ENCODE results near the gene DAGLA. TPM values are rescaled to one million over a fixed set of nuclear protein-coding genes. Genes with fewer than 3 reads are reported as not detected.

DAGLA gene
- total RNA-seq, 1 experiment from 2014 or later = 10.9 TPM

- intact Hi-C loops (cut with micrococcal nuclease; ENCODE audit: unreplicated experiment) = no loop called here
- Histone ChIP-seq H3K9me3 (ENCODE audit: low read depth, low read length, poor library complexity, severe bottlenecking) (no peaks in the 10 kb centered on the region), H3K4me3 (ENCODE audit: low read depth, low read length, poor library complexity, severe bottlenecking) (no peak overlapping the region), H3K27me3 (replicated peaks; ENCODE audit: insufficient read depth, low read depth, low read length, poor library complexity) (no peaks in the 10 kb centered on the region), H3K27ac (ENCODE audit: low read depth, low read length, poor library complexity, severe bottlenecking) (no peak overlapping the region), H3K4me1 (ENCODE audit: insufficient read depth, low read length, poor library complexity, severe bottlenecking) (peaks cover 15% of the 10 kb centered on the region), H3K36me3 (ENCODE audit: insufficient read depth, low read length, poor library complexity, severe bottlenecking) (peaks cover 14% of the 10 kb centered on the region)
- TF ChIP-seq, protein P1, sequence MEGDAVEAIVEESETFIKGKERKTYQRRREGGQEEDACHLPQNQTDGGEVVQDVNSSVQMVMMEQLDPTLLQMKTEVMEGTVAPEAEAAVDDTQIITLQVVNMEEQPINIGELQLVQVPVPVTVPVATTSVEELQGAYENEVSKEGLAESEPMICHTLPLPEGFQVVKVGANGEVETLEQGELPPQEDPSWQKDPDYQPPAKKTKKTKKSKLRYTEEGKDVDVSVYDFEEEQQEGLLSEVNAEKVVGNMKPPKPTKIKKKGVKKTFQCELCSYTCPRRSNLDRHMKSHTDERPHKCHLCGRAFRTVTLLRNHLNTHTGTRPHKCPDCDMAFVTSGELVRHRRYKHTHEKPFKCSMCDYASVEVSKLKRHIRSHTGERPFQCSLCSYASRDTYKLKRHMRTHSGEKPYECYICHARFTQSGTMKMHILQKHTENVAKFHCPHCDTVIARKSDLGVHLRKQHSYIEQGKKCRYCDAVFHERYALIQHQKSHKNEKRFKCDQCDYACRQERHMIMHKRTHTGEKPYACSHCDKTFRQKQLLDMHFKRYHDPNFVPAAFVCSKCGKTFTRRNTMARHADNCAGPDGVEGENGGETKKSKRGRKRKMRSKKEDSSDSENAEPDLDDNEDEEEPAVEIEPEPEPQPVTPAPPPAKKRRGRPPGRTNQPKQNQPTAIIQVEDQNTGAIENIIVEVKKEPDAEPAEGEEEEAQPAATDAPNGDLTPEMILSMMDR (conservative IDR thresholded peaks at IDR 0.05; ENCODE audit: low read depth, low read length) = no peak
- no peak for TF ChIP-seq EZH2 (IDR thresholded peaks at IDR 0.05; ENCODE audit: borderline replicate concordance, low read depth, low read length, poor library complexity, severe bottlenecking)
- POLR2A ChIA-PET (ENCODE audit: low non-redundant PET) = no interaction called here
- CTCF ChIA-PET = no interaction called here
- DNase-seq (ENCODE audit: low spot score) = no peak
- no TSS peak for BruUV-seq (replicated peaks)
These were observed 40.4 kb downstream of the DAGLA start for GRCh38 chr11:61720597-61720996.

DNA sequence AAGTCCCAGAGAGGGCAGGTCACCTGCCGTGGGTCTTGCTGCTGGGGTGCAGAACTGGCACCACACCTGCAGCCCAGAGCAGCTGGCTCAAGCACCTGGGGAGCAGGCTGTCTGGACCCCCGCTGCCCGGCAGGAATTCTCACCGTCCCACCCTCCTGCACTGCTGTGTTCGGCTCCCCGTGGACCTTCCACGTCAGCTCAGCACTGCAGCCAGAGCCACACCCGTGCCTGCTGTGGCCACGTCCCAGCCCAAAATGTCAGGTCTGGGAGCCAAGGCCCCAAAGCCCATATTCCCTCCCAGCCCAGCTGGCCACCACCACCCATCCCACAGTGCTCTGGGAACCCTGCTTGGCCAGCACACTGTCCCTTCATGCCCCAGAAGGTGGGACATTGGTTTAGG is 44.2 kb downstream of the DAGLA start:
- H3K4me1 ChIP-seq (ENCODE audit: insufficient read depth, low read length, poor library complexity, severe bottlenecking) = peaks cover under 1% of the 10 kb centered on the region
- no peak overlapping the region for H3K27ac ChIP-seq (ENCODE audit: low read depth, low read length, poor library complexity, severe bottlenecking)
- no peaks in the 10 kb centered on the region for H3K9me3 ChIP-seq (ENCODE audit: low read depth, low read length, poor library complexity, severe bottlenecking)
- TF ChIP-seq, protein P1 (conservative IDR thresholded peaks at IDR 0.05; ENCODE audit: low read depth, low read length) = no peak
- no peak for TF ChIP-seq EZH2 (IDR thresholded peaks at IDR 0.05; ENCODE audit: borderline replicate concordance, low read depth, low read length, poor library complexity, severe bottlenecking)
- no peak overlapping the region for H3K4me3 ChIP-seq (ENCODE audit: low read depth, low read length, poor library complexity, severe bottlenecking)
- CTCF ChIA-PET = no interaction called here
- intact Hi-C loops (cut with micrococcal nuclease; ENCODE audit: unreplicated experiment) = no loop called here
- no peak for DNase-seq (ENCODE audit: low spot score)
- POLR2A ChIA-PET (ENCODE audit: low non-redundant PET) = interaction anchor here (0.5 kb wide), 1 partner anchor 823 kb away, joined by 3 read pairs; no protein-coding TSS in a partner anchor
- no peaks in the 10 kb centered on the region for H3K27me3 ChIP-seq (replicated peaks; ENCODE audit: insufficient read depth, low read depth, low read length, poor library complexity)
- peaks cover 36% of the 10 kb centered on the region for H3K36me3 ChIP-seq (ENCODE audit: insufficient read depth, low read length, poor library complexity, severe bottlenecking)
- BruUV-seq (replicated peaks) = no TSS peak

DNA sequence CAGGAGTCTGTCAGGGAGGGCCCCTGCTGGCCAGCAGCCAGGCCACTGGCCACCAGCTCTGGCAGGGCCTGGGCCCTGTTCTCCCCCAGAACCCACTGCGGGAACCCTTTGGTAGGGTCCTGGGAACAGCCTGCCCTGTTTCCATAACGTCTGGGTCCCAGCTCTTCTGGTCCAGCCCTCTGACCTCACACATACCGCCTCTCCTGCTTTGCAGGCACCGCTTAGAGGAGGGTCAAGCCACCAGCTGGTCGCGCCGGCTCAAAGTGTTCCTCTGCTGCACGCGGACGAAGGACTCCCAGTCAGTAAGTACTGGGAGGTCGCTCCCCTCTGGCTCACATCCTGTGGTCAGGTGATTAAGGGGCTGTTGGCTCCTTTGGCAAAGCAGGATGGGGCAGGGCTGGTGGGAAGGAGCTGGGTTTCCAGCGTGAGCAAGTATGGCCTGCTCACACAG is 45.6 kb downstream of the DAGLA start:
- intact Hi-C loops (cut with micrococcal nuclease; ENCODE audit: unreplicated experiment) = no loop called here

More for the DNA sequence above, 45.6 kb downstream of the DAGLA start:
- Histone ChIP-seq H3K27ac (ENCODE audit: low read depth, low read length, poor library complexity, severe bottlenecking) (no peak overlapping the region), H3K9me3 (ENCODE audit: low read depth, low read length, poor library complexity, severe bottlenecking) (no peaks in the 10 kb centered on the region), H3K36me3 (ENCODE audit: insufficient read depth, low read length, poor library complexity, severe bottlenecking) (peaks cover 32% of the 10 kb centered on the region), H3K27me3 (replicated peaks; ENCODE audit: insufficient read depth, low read depth, low read length, poor library complexity) (no peaks in the 10 kb centered on the region), H3K4me3 (ENCODE audit: low read depth, low read length, poor library complexity, severe bottlenecking) (no peak overlapping the region), H3K4me1 (ENCODE audit: insufficient read depth, low read length, poor library complexity, severe bottlenecking) (no peaks in the 10 kb centered on the region)
- ChIA-PET POLR2A (ENCODE audit: low non-redundant PET) (no interaction called here), CTCF (no interaction called here)
- TF ChIP-seq, protein P1 (conservative IDR thresholded peaks at IDR 0.05; ENCODE audit: low read depth, low read length) = no peak
- no peak for TF ChIP-seq EZH2 (IDR thresholded peaks at IDR 0.05; ENCODE audit: borderline replicate concordance, low read depth, low read length, poor library complexity, severe bottlenecking)
- BruUV-seq (replicated peaks) = no TSS peak
- DNase-seq (ENCODE audit: low spot score) = no peak
